ENCODE results near the gene SPOCK1. TPM values are rescaled to one million over a fixed set of nuclear protein-coding genes. Genes with fewer than 3 reads are reported as not detected.

The SPOCK1 gene
- polyA plus RNA-seq, 3 donors, result 1.8 to 5.7 (median 2.1) TPM

- Mint-ChIP-seq H3K4me3 (no peak overlapping the region), H3K4me1 (no peaks in the 10 kb centered on the region), H3K27me3 (ENCODE audit: low read depth in 3 of 3) (peaks cover 0 to under 1% (median 0%) of the 10 kb centered on the region in 3 donors), H3K36me3 (no peaks in the 10 kb centered on the region), H3K9me3 (peaks cover 0 to 3% (median 0%) of the 10 kb centered on the region in 7 donors), H3K27ac (no peak overlapping the region)
- intact Hi-C loops (cut with micrococcal nuclease), result no loop called here
- H3K27ac ChIP-seq (ENCODE audit: low read depth in 1 of 2, low read length in 2 of 2), result no peak overlapping the region
- no peak overlapping the region for H3K9ac ChIP-seq (ENCODE audit: insufficient read depth, low read length, poor library complexity, severe bottlenecking)
- H2AFZ ChIP-seq (ENCODE audit: insufficient read depth, low read depth, low read length, poor library complexity, severe bottlenecking), result no peak overlapping the region
- H4K20me1 ChIP-seq (ENCODE audit: insufficient read depth, low read length), result no peaks in the 10 kb centered on the region
- no peaks in the 10 kb centered on the region for H3K4me1 ChIP-seq (ENCODE audit: control insufficient read depth in 1 of 2, insufficient read depth in 2 of 2, low read length in 2 of 2)
- no peaks in the 10 kb centered on the region for H3K9me3 ChIP-seq (replicated peaks in 1 of 2; ENCODE audit: control insufficient read depth in 1 of 2, insufficient read depth in 1 of 2, low read length in 2 of 2)
- no peaks in the 10 kb centered on the region for H3K27me3 ChIP-seq (ENCODE audit: control insufficient read depth in 2 of 2, insufficient read depth in 2 of 2, low read length in 2 of 2)
- H3K4me3 ChIP-seq (replicated peaks in 1 of 3; ENCODE audit: low read depth in 2 of 3, low read length in 3 of 3), result no peak overlapping the region
- no peak for DNase-seq
- no peak overlapping the region for H3K4me2 ChIP-seq (replicated peaks; ENCODE audit: extremely low read depth, low read length, poor library complexity, severe bottlenecking)
- H3K36me3 ChIP-seq (replicated peaks in 1 of 2; ENCODE audit: control insufficient read depth in 1 of 2, insufficient read depth in 2 of 2, low read length in 2 of 2), result no peaks in the 10 kb centered on the region
- no peak for TF ChIP-seq CTCF (IDR thresholded peaks at IDR 0.05)
- H3K79me2 ChIP-seq (ENCODE audit: insufficient read depth, low read length), result no peaks in the 10 kb centered on the region
Measured at GRCh38 chr5:137231540-137231939, 267.6 kb downstream of the SPOCK1 start.

GRCh38 chr5:137228816-137229215 lies 270.3 kb downstream of the SPOCK1 start:
- no peak overlapping the region for H3K27ac Mint-ChIP-seq
- peaks cover 0 to 1% (median 0%) of the 10 kb centered on the region in 3 donors for H3K27me3 Mint-ChIP-seq (ENCODE audit: low read depth in 3 of 3)
- Histone ChIP-seq H3K4me3 (replicated peaks in 1 of 3; ENCODE audit: low read depth in 2 of 3, low read length in 3 of 3) (no peak overlapping the region), H3K4me1 (ENCODE audit: control insufficient read depth in 1 of 2, insufficient read depth in 2 of 2, low read length in 2 of 2) (no peaks in the 10 kb centered on the region), H3K9me3 (replicated peaks in 1 of 2; ENCODE audit: control insufficient read depth in 1 of 2, insufficient read depth in 1 of 2, low read length in 2 of 2) (no peaks in the 10 kb centered on the region), H3K9ac (ENCODE audit: insufficient read depth, low read length, poor library complexity, severe bottlenecking) (no peak overlapping the region), H3K27ac (ENCODE audit: low read depth in 1 of 2, low read length in 2 of 2) (no peak overlapping the region), H3K4me2 (replicated peaks; ENCODE audit: extremely low read depth, low read length, poor library complexity, severe bottlenecking) (no peak overlapping the region), H2AFZ (ENCODE audit: insufficient read depth, low read depth, low read length, poor library complexity, severe bottlenecking) (no peak overlapping the region), H3K27me3 (ENCODE audit: control insufficient read depth in 2 of 2, insufficient read depth in 2 of 2, low read length in 2 of 2) (no peaks in the 10 kb centered on the region), H3K36me3 (replicated peaks in 1 of 2; ENCODE audit: control insufficient read depth in 1 of 2, insufficient read depth in 2 of 2, low read length in 2 of 2) (no peaks in the 10 kb centered on the region), H4K20me1 (ENCODE audit: insufficient read depth, low read length) (no peaks in the 10 kb centered on the region), H3K79me2 (ENCODE audit: insufficient read depth, low read length) (no peaks in the 10 kb centered on the region)
- no peaks in the 10 kb centered on the region for H3K36me3 Mint-ChIP-seq
- no peak for DNase-seq
- no peak for TF ChIP-seq CTCF (IDR thresholded peaks at IDR 0.05)
- H3K4me3 Mint-ChIP-seq, result no peak overlapping the region
- intact Hi-C loops (cut with micrococcal nuclease), result no loop called here
- no peaks in the 10 kb centered on the region for H3K4me1 Mint-ChIP-seq
- peaks cover 0 to 2% (median 0%) of the 10 kb centered on the region in 7 donors for H3K9me3 Mint-ChIP-seq
- WGBS (ENCODE audit: insufficient coverage), result 83% methylated on average over 2 of the region's 4 CpGs
